ENCODE data around the gene C20orf173.

Gene C20orf173

GRCh38 chr20:35506179-35506578 is 23.3 kb downstream of the C20orf173 start:
- no peak for DNase-seq

- DNase-seq, result no peak
These were observed 24.7 kb downstream of the C20orf173 start for GRCh38 chr20:35504751-35505150.

GRCh38 chr20:35503841-35504561 is 25.5 kb downstream of the C20orf173 start:
- DNase-seq, result no peak

GRCh38 chr20:35503281-35503680 is 26.2 kb downstream of the C20orf173 start:
- DNase-seq, result no peak

GRCh38 chr20:35502352-35502751 is 27.1 kb downstream of the C20orf173 start:
- no peak for DNase-seq

DNA sequence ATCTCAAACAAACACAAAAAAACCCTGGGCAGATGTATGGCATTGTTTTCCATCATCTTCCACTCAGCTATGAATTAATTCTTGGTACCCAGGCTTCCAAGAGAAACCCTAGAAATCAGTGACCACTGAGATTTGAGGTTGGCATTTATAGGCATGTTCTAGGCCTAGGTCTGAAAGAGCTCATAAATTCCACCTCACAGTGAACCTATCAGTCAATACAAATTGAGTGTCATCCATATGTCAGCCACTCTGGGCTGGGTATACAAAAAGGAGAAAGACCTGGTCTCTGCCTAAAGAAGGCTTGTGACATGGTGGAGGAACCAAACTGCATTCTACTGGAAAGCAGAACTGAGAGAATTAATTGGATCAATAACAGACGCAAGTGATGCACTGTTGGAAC is 30.2 kb downstream of the C20orf173 start:
- no peak for DNase-seq

GRCh38 chr20:35497780-35498189 is 31.7 kb downstream of the C20orf173 start:
- DNase-seq, result no peak

GRCh38 chr20:35497320-35497719 is 32.1 kb downstream of the C20orf173 start:
- no peak for DNase-seq

DNA sequence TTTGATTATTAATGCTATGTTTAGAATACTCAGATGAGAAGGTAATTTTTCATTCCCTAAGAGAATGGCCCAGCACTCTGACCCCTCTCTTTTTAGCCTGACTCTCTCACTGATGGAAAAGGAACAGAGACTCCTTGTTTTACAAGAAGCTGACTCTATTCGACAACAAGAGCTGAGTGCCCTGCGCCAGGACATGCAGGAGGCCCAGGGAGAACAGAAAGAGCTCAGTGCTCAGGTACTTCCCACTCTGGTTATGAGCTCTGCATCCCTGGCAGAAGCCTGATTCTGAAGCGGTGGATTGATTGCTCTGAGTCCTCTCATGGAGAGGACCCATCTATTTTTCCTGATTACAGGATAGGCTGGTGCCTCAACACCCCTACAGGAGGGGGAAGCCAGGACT is 33.0 kb downstream of the C20orf173 start:
- no peak for DNase-seq

GRCh38 chr20:35492352-35492751 is 37.1 kb downstream of the C20orf173 start:
- no peak for DNase-seq

GRCh38 chr20:35491823-35492222 is 37.6 kb downstream of the C20orf173 start:
- no peak for DNase-seq

- DNase-seq, result peak; percentile 55
These were observed 38.7 kb downstream of the C20orf173 start for GRCh38 chr20:35490736-35491181.

- DNase-seq, result no peak
These were observed 39.7 kb downstream of the C20orf173 start for GRCh38 chr20:35489717-35490116.

GRCh38 chr20:35487479-35487878 is 42.0 kb downstream of the C20orf173 start:
- DNase-seq, result no peak

GRCh38 chr20:35479798-35480197 is 49.7 kb downstream of the C20orf173 start:
- DNase-seq, result no peak

DNA sequence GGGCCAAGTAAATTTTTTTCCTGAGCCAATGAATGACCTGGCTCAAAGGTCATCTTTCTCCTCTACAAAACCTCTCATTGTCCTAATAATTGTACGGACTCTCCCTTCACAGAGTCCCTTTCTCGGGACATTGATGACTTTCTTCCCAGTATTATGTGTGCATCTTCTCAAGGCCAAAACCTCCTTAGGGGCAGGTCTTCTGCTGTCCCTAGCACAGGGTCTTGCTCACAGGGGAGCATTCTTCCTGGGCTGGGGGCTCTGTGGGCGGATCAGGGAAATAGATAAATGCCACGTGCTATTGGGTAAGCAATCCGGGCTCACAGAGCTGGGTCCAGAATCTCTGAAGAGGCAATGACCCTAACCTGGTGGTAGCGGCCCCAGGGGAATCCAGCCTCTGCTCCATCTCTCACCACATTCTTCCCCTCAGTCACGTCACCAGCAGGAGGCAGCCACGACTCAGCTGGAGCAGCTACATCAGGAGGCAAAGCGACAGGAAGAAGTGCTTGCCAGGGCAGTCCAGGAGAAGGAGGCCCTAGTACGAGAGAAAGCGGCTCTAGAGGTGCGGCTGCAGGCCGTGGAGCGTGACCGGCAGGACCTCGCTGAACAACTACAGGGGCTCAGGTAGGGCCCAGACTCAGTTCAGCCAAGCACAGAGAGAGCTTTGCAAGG is 50.5 kb downstream of the C20orf173 start:
- DNase-seq, result no peak
